ENCODE results near the gene GATM. TPM values are rescaled to one million over a fixed set of nuclear protein-coding genes. Genes with fewer than 3 reads are reported as not detected.

Gene GATM
- total RNA-seq, 4 donors from 2014 or later = 14.8 to 28.6 (median 24.7) TPM

DNA sequence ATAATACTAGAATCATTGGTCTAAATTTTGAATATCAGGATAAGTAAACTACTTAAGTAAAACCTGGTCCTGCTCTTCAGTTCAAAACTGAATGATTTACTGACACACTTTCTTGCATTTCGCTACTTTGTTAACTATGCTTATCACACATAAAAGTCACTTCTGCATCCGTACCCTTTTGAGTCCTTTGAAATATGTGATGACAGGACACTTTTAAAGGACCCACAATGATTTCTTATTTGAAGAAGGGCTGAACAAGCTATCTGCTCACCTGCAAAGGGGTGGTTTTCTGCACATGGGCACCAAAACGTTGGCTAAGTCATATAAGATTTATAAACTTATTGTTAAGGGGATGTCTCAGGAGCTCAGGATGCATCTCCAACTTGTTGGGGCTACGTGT, 15.0 kb downstream of the GATM start:
- TF ChIP-seq, protein P1, sequence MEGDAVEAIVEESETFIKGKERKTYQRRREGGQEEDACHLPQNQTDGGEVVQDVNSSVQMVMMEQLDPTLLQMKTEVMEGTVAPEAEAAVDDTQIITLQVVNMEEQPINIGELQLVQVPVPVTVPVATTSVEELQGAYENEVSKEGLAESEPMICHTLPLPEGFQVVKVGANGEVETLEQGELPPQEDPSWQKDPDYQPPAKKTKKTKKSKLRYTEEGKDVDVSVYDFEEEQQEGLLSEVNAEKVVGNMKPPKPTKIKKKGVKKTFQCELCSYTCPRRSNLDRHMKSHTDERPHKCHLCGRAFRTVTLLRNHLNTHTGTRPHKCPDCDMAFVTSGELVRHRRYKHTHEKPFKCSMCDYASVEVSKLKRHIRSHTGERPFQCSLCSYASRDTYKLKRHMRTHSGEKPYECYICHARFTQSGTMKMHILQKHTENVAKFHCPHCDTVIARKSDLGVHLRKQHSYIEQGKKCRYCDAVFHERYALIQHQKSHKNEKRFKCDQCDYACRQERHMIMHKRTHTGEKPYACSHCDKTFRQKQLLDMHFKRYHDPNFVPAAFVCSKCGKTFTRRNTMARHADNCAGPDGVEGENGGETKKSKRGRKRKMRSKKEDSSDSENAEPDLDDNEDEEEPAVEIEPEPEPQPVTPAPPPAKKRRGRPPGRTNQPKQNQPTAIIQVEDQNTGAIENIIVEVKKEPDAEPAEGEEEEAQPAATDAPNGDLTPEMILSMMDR (IDR thresholded peaks at IDR 0.05; ENCODE audit: low read depth) = no peak

DNA sequence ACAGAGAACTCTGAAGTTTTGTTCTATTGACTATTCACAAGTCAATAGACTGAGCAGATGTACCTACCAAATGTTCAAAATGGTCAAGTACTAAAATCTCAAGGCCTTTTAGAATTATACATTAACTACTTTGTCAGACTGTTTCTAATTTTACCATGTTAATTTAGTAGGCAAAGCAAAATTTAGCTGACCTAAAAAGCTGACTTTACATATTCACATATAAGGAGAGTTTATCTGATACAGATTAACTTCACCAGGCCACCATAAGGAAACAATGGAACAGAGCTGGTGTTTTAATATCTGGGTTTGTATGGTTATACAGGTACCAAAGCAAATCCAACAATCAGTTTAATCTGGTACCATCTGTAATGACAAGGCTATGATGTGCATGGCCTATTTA, 15.9 kb downstream of the GATM start:
- TF ChIP-seq, protein P1 (IDR thresholded peaks at IDR 0.05; ENCODE audit: low read depth) = no peak

DNA sequence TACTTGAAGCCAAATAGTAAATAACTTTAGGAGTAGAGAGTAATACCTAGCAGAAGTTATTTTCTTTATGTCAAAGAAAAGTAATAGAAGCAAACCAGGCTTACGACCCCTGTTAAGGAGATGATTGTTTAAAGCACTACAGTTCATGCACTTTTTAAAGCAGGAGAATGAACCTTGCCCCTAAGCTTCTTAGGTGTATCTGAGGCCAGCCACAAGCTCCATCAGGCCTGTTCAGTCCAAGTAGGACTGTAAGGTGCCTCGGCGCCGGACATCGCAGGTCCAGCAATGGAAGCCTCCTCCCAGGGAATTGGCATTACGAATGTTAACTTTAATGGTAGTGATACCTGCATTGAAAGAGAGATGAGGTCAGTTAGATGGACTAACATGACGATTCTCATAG, 16.5 kb downstream of the GATM start:
- TF ChIP-seq, protein P1 (IDR thresholded peaks at IDR 0.05; ENCODE audit: low read depth) = no peak

DNA sequence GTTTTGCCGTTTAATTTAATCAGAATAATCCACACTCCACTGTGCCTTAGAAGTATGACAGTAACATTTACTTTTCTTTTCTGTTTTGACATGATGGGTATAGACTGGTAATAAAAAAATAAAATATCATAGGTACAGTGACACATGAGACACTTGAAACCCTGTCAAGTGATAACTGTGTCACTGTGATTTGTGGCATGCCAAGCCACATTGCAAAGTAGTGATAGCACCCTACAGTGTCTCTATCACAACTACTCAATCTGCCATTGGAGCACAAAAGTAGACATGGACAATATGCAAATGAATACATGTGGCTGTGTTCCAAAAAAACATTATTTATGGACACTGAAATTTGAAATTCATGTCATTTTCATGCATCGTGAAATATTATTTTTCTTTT, 22.5 kb downstream of the GATM start:
- TF ChIP-seq, protein P1 (IDR thresholded peaks at IDR 0.05; ENCODE audit: low read depth) = no peak

DNA sequence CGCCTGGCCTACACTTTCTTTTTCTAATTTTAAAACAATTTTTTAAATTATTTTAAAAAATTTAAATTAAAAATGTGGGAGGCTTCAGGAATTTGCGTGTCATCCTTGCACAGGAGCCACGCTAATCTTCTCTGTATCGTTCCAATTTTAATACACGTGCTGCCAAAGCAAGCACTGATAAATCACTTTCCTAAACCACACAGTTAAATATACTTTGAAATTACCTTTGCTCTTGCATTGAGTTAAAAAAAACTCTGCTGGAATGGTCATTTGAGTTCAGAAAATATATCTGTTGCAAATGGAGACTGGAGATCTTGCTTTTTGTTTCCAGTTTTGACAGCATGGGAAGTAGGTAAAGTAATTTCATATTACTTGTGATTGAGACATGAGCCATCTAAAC, 23.6 kb downstream of the GATM start:
- TF ChIP-seq, protein P1 (IDR thresholded peaks at IDR 0.05; ENCODE audit: low read depth) = no peak

DNA sequence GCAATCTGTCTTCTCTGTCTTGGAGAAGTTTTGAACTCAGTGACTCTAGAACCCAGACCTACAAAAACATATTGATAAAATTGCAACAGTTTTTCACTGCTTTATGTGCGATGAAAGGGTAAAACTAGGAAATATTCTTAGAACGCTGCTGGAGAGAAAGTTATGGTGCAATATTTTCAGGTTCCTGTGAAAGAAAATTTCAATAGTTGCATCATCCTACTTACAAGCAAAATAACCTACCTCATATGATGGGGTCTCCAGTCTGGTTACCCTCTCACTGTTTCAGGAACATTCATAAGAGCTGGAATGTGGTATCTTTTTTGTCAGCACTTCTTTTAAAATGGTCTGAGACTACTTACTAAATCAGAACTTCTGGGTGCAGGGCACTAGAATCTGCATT, 27.1 kb downstream of the GATM start:
- TF ChIP-seq, protein P1 (IDR thresholded peaks at IDR 0.05; ENCODE audit: low read depth) = no peak

DNA sequence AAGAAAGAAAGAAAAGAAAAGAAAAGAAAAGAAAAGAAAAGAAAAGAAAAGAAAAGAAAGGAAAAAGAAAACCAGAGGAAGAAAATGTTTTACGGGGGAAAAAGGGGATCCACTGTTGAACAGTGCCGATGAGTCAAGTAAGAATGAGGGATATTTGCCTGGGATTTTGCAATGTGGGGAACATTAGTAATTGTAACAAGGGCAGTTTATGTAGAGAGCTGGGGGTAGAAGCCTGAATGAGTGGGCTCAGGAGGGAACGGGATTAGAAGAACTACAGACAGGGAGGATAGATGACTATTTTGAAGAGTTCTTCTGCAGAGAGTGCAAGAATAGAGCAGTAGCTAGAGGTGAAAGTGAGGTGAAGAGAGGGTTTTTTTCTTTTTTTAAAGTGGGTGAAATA, 28.7 kb downstream of the GATM start:
- TF ChIP-seq, protein P1 (IDR thresholded peaks at IDR 0.05; ENCODE audit: low read depth) = no peak
